ENCODE results near the gene CUTA.
"Not testable (repeated sequence)": the region's sequence is repeated elsewhere in the genome, so short reads cannot be mapped to it uniquely, and the experiment has no call there.

Gene CUTA

DNA sequence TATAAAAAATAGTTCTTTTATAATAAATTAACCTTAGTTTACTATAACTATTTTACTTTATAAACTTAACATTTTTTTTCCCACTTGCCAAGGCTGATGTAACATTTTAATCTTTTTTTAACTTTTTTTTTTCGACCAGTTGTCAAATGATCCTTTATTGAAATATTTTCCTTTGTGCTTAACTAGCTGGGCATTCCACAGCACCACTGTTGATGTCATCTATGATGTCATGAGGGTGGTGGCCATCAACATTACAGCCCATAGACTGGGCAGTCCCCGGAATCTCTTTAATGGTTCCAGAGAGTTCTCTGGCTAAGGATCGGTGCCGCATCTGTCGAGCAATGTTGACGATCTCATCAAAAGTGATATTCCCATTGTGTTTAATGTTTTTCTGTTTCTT lies 18.0 kb downstream of the CUTA start:
- FAIRE-seq = not testable (repeated sequence)

DNA sequence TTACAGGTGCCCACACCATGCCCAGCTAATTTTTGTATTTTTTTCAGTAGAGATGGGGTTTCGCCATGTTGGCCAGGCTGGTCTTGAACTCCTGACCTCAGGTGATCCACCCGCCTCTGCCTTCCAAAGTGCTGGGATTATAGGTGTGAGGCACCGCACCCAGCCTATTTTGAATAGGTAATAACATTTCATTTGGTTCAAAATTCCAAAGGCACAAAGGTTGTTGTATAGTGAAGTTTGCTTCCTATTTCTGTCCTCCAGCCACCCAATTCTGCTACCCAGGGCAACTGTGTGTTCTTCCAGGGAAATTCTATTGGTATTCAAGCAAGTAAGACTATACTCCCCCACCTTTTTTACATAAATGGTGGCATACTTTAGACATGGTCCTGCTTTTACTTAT lies 19.3 kb downstream of the CUTA start:
- FAIRE-seq = not testable (repeated sequence)

DNA sequence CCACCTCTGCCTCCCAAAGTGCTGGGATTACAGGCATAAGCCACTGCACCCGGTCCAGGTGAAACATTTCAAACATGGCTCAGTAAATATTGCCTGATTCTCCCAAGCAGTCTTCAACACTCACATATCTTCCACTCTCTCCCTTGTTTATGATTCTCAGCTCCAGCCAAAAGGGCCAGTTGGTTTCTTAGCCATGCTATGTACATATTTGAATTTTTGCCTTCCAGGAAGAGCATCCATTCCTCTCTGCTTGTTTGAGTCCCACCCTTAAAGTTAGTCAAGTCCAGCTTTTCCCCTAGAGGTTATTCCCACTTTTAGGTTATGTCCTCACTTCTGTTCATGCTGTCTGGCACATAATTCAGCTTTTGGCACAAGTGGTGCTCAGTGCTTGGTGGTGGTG lies 20.4 kb downstream of the CUTA start:
- FAIRE-seq = no peak

GRCh38 chr6:33392979-33393378 lies 24.9 kb downstream of the CUTA start:
- no peak for FAIRE-seq

DNA sequence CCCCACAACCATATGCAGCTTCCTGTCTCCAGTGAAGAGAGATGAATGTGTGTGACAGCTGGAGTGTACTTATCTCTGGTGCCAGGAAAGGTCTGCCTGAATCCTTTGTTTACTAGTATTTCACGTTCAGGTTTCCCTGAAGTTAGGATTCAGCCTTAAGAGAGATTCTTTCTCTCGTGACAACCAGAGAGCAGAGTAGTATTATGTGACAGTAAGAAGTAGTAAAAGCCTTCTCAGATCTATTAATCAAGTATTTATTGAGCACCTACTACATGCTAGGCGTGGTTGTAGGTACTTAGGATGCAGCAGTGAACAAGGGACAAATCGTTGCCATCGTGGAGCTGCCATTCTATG lies 25.3 kb downstream of the CUTA start:
- FAIRE-seq = no peak

DNA sequence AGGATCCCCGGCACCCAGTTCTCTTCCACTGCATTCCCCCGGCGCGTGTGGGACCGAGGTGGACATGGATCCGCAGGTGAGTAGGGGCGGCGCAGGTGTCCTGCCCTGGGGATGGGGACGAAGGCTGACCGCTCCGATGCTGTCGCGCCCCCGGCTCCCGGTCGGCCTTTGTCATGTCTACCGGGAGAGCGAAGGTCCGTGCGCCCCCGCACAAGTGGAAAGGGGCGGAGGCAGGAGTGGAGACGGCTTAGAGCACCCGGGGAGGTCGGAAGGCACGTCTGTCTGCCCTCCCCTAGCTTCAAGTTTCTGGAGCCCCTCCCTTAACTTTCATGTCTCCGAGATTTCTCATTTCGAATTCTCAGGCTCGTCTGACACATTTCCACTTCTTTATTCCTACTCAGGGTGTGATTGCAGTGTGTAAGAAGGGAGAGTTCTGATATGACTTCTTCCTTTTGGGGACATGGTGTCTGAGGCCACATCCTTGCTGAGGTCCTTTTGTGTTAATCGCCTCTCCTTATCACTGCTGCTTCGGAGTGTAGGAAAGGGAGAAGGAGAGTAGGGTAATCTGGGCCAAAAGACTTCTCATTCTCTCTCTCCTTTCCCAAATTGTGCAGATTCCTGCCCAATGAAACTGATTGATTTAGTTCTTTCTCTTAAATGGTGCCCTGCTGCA lies 25.8 kb downstream of the CUTA start:
- no peak for FAIRE-seq

DNA sequence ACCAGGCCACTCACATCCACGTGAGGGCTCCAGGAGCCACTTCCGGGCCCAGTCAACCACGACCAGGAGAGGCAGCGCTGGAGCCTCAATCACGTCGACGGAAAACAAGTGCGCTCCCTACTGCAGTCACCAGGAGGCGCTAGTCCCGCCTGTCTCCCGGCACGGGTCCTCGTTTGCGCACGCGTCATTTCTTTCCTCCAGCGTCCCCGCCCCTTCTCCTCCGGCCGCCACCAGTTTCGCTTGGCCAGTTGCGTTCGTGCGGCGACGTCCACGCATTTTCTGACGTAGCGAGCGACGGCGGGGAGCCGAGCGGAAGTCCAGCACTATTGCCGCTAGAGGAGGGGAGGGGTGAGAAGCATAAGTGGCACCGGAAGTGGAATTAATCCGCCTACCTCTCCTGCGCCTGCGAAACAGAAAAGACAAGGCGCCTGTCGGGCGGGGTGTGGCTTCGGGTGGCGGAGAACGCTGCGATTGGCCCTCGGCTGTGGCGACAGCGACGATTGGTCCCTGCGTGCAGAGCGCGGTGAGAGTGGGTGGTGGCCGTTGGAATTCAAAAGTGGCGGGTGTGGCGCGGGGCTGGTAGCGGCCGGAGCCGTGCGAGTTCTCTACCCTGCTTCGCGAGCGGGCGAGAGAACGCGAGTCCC lies 26.5 kb downstream of the CUTA start, which contains the start of gene KIFC1:
KIFC1 (plus strand) TSS at position 546 of the 644 bp plus-strand sequence. CDS start 163 bp downstream, outside the sequence.
- FAIRE-seq = peak; percentile 99

DNA sequence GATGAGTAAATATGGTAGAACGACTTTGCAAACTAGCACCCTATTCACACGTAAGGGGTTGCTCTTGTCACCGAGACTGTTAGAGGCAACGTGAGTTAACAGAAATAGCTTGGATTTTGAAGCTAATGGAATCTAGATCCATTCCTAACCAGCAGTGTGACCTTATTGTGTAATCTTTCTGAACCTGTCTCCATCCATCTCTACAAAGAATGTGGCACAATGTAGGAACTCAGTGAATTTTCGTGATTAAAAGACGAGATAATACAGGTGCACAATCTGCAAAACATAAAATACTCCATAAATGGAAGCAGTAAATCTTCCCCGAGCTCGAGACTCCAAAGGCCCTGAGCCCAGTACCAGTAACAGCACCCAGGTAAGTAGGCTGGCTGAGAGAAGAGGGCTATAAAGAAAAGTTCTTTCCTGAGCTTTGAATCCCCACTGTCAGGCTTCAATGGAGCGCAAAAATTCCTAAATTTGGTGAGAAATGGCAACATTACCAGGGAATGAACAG lies 27.1 kb downstream of the CUTA start:
- FAIRE-seq = no peak

DNA sequence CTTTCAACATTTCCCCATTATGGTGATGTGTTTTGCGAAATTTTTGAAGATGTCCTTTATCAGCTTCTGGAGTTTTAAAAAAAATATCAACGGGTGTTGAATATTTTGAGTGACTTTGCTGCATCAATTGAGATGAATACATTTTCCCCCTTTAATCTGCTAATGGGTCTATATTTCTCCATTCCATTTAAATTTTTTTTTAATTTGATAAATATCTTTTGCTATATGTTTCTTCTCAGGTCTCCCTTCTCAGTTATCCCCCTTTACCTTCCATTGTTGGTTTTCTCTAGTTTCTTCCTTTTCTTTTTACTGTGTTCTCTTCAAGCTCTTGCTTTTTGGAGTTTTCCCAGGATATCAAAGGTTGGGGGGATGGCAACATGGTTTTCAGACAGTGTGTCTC lies 27.7 kb downstream of the CUTA start:
- FAIRE-seq = no peak

GRCh38 chr6:33384581-33385020 lies 33.3 kb downstream of the CUTA start:
- FAIRE-seq = peak; percentile 74

DNA sequence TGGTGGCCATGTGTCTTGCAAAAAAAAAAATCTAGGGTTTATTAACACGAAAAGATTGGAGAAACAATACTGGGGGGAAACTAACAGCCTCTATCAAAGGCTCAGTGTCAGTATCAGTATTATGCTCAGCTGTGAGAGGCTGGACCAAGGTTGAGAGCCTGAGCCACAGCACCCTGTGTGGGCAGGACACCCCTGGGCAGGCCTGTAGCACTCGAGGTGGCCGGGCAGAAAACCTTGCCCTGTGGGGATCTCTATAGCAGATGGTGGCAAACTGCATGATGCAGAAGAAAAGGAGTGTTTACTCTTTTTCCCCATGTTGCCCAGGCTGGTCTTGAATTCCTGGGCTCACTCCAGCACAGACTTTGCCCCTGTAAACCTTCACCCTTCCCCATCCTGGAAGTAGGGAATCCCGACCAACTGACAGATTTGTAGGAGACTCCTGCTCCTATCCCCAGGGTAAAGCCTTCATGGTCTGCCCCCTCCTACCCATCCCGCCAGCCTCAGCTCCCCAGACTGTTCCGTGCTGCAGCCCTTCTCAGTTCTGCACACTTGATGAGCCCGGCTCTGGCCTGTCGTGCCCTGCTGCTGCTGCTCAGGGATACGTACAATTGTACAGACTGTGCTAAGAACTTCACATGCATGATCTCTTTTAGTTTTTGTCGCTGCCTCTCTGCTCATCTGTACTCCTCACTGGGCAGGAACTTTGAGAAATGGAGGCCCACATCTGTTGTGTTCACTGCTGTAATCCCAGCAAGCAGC lies 34.3 kb downstream of the CUTA start:
- no peak for FAIRE-seq

DNA sequence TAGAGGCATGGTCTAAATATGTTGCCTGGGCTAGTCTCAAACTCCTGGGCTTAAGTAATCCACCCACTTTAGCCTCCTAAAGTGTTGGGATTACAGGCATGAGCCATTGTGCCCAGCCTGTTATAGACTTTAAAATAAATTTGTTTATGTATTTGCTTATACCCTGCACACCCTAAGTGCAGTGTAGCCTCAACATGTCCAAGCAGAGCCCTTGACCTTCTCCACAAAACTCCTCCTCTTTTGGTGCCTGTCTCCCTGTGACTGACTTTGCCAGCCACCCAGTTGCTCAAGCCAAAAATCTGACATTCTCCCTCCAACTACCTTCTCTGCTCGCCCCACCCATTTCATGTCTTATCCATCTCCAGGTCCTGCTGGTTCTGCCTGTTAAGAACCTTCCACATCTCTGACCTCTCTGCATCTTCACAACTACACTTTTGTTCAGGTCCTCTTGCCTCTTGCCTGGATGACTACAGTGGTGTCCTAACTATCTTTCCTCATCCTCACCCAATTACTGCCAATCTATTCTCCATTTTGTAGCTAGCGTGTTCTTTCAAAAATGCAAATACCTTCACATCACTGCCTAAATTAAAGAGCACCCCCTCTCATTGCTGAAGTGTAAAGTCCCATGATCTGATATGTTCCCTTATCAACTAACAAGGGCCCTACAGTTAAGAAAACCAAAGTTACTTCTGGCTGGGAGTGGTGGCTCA lies 37.5 kb downstream of the CUTA start:
- FAIRE-seq = no peak

- FAIRE-seq = not testable (repeated sequence)
Measured at GRCh38 chr6:33379184-33379583, 38.7 kb downstream of the CUTA start.

DNA sequence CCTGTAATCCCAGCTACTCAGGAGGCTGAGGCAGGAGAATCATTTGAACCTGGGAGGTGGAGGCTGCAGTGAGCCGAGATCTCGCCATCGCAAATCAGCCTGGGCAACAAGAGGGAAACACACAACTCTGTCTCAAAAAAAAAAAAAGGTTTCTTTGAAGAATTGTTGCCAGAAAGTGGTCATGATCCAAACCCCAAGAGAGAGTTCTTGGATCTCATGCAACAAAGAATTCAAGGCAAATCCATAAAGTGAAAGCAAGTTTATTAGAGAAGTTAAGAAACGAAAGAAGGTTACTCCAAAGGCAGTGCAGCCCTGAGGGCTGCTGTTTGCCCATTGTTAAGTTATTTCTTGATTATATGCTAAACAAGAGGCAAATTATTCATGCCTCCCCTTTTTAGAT lies 40.7 kb downstream of the CUTA start:
- no peak for FAIRE-seq

- no peak for FAIRE-seq
Measured at GRCh38 chr6:33375143-33375671, 42.7 kb downstream of the CUTA start.

DNA sequence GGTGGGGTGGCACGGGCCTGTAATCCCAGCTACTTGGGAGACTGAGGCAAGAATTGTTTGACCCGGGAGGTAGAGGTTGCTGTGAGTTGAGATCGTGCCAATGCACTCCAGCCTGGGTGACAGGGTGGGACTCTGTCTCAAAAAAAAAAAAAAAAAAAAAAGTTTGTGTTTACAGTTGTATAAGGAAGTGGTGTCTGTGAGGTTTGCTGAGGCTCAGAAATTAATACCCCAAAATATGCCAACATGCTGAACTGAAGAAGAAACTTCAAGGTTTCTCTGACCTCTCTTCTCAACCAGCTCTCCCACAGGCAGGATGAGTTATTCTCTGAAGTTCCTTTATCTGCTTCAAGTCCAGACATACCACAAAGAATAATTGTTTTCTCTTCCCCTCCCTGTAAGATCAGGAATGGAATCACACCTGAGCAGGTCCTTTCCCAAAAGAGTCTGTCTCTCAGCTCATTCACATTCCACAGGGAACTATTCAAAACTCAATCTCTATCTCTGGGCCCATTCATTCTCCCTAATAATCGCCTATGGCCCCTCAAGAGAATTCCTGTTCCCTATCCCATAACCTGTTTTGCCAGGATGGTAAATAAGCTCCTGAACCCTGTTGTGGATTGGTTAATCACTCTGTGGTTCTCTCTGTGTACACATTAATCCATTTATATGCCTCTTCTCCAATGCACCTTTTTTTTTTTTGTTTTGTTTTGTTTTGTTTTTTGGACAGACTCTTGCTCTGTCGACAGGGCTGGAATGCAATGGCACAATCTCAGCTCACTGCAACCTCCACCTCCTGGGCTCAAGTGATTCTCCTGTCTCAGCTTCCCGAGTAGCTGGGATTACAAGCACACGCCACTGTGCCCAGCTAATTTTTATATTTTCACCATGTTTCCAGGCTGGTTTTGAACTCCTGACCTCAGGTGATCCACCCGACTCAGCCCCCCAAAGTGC lies 43.7 kb downstream of the CUTA start:
- no peak for FAIRE-seq

DNA sequence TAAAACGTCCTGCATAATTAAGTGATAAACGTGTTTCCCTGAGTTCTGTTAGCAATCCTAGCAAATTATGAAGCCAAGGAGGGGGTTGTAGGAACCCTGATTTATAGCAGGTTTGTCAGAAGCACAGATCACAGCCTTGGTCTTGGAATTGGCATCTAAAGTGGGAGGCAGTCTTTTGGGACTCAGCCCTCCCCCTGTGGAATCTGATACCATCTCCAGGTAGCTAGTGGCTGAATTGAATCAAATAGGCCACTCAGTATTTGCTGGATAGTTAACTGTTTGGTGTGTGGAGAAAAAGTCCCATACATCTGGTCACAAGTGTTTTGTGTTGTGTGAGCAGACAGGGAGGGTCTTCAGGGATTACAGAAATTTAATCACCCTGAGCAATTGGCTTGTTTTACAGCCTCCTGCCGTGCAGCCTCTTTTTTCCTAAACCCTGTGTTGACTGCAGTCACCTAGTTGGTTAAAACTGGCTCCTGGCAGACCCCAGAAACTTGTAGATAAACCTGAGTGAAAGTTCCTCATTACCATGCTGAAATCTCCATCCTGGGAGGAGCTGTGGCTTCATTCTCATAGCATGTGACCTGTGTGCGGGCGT lies 45.3 kb downstream of the CUTA start:
- no peak for FAIRE-seq

GRCh38 chr6:33371901-33372300 lies 46.0 kb downstream of the CUTA start:
- not testable (repeated sequence) for FAIRE-seq

GRCh38 chr6:33367715-33368025 lies 50.2 kb downstream of the CUTA start:
- FAIRE-seq = not testable (repeated sequence)

GRCh38 chr6:33367009-33367714 lies 50.7 kb downstream of the CUTA start:
- no peak for FAIRE-seq
